NB4 (cell line): ENCODE results near the gene TBRG4.
A peak's percentile ranks its signal among the peaks of the same experiment; 100 is the strongest.

Experiments
- DNase-seq: peaks from one replicate; pipeline ENCODE4 v3.0.0; 2010; ENCODE audit warnings: low read depth
- H3K4me3 ChIP-seq: one replicate; pipeline ENCODE4 v1.5.1; 2011; ENCODE audit warnings: mild to moderate bottlenecking, low read depth, low read length, moderate library complexity
- CTCF ChIP-seq: IDR thresholded peaks from one replicate; pipeline ENCODE4 v1.5.1; 2012; ENCODE audit warnings: low read depth, low read length
- MAX ChIP-seq: IDR thresholded peaks from 2 replicates; pipeline ENCODE4 v1.6.1; 2011; ENCODE audit warnings: low read depth, low read length
- MYC ChIP-seq: IDR thresholded peaks from 2 replicates; pipeline ENCODE4 v1.6.1; 2011; ENCODE audit warnings: low read depth, low read length
- POLR2A ChIP-seq: IDR thresholded peaks from 2 replicates; pipeline ENCODE4 v1.6.1; 2011; ENCODE audit warnings: mild to moderate bottlenecking; ENCODE audit not compliant: insufficient read length; ENCODE audit errors: extremely low read depth

TBRG4 gene

GRCh38 chr7:45092931-45093235, 18.6 kb downstream of the TBRG4 start:
- TF ChIP-seq MAX (no peak), POLR2A (no peak)
- no peak overlapping the region for H3K4me3 ChIP-seq
- no peak for DNase-seq

GRCh38 chr7:45092100-45092930, 19.2 kb downstream of the TBRG4 start:
- no peak for DNase-seq
- TF ChIP-seq CTCF (no peak), MAX (no peak), MYC (no peak), POLR2A (no peak)
- no peak overlapping the region for H3K4me3 ChIP-seq

GRCh38 chr7:45089341-45089891, 22.1 kb downstream of the TBRG4 start:
- DNase-seq, result peak; percentile 40
- H3K4me3 ChIP-seq, result no peak overlapping the region
- no peak for TF ChIP-seq MAX
- TF ChIP-seq CTCF, result no peak
- TF ChIP-seq MYC, result no peak
- no peak for TF ChIP-seq POLR2A

GRCh38 chr7:45088821-45089340, 22.6 kb downstream of the TBRG4 start, which contains the start of gene NACAD:
Gene NACAD, minus strand, starts transcription at chr7:45088969. Its CDS starts 75 bp downstream, at chr7:45088894.
- TF ChIP-seq MAX (no peak), MYC (no peak), POLR2A (no peak), CTCF (no peak)
- DNase-seq, result no peak
- no peak within 1 kb of the TSS for H3K4me3 ChIP-seq

GRCh38 chr7:45088146-45088701, 23.3 kb downstream of the TBRG4 start:
- no peak for DNase-seq
- no peak overlapping the region for H3K4me3 ChIP-seq

More at GRCh38 chr7:45088146-45088701, 23.3 kb downstream of the TBRG4 start:
- TF ChIP-seq MAX (no peak), POLR2A (no peak), CTCF (no peak), MYC (no peak)
